CD4-positive, alpha-beta T cell (primary cell): ENCODE measurements around the gene SORT1. TPM values are rescaled to one million over a fixed set of nuclear protein-coding genes. Genes with fewer than 3 reads are reported as not detected.
A peak's percentile ranks its signal among the peaks of the same experiment; 100 is the strongest.

Experiments used
- ATAC-seq: fragments of 200-7000 bp; cut with Tn5 transposase; one replicate; pipeline ENCODE4 v1.10.0; 2022; ENCODE audit warnings: mild to moderate bottlenecking; ENCODE audit not compliant: poor library complexity
- CTCF ChIA-PET: fragments of 350-600 bp; sonication (Branson Sonifier 250); formaldehyde crosslinking; loops from one replicate; lab custom pipeline; 2021; ENCODE audit warnings: antibody characterized with exemption, inconsistent platforms; lab: Charles Lee
- POLR2A ChIA-PET: fragments of 350-600 bp; sonication (Branson Sonifier 250); formaldehyde crosslinking; loops from one replicate; lab custom pipeline; 2021; ENCODE audit warnings: antibody characterized with exemption, inconsistent platforms; lab: Charles Lee
- DNase-seq, 14 experiments: peaks; one replicate each; pipeline ENCODE4 v3.0.0-alpha.2; 2013 to 2020; ENCODE audit warnings: mixed read lengths in 2 of 14
- H3K27ac ChIP-seq, 2 donors: one replicate each; pipeline versions ENCODE4 v1.5.1 to v1.7.0; 2013; ENCODE audit warnings: low read length in 2 of 2, low read depth in 1 of 2, mild to moderate bottlenecking in 1 of 2
- H3K27me3 ChIP-seq, 2 experiments: 1 replicate in 1 of 2; 2 replicates in 1 of 2; pipeline versions ENCODE4 v1.6.1 to v1.7.0; 2013; ENCODE audit warnings: low read length in 2 of 2, control low read depth in 1 of 2, mild to moderate bottlenecking in 1 of 2, moderate library complexity in 1 of 2; ENCODE audit not compliant: insufficient read depth in 2 of 2, control insufficient read depth in 1 of 2
- H3K36me3 ChIP-seq: one replicate; pipeline ENCODE4 v1.6.1; 2013; ENCODE audit warnings: low read length, control low read depth; ENCODE audit not compliant: insufficient read depth
- H3K4me1 ChIP-seq: one replicate; pipeline ENCODE4 v1.6.1; 2013; ENCODE audit warnings: low read length, control low read depth; ENCODE audit not compliant: insufficient read depth
- H3K4me3 ChIP-seq: one replicate; pipeline ENCODE4 v1.5.1; 2013; ENCODE audit warnings: mild to moderate bottlenecking, low read length, moderate library complexity
- H3K9me3 ChIP-seq, 2 experiments: 1 replicate in 1 of 2; 2 replicates in 1 of 2; pipeline versions ENCODE4 v1.6.1 to v1.7.0; 2013; ENCODE audit warnings: low read length in 2 of 2, mild to moderate bottlenecking in 2 of 2, control low read depth in 1 of 2, moderate library complexity in 1 of 2; ENCODE audit not compliant: control insufficient read depth in 1 of 2, insufficient read depth in 1 of 2
- H3K27ac Mint-ChIP-seq: one replicate; pipeline ENCODE4 v1.8.0; 2020; ENCODE audit warnings: mixed read lengths
- H3K27me3 Mint-ChIP-seq: one replicate; pipeline ENCODE4 v1.8.0; 2021; ENCODE audit warnings: mixed read lengths
- H3K36me3 Mint-ChIP-seq: one replicate; pipeline ENCODE4 v1.8.0; 2021; ENCODE audit warnings: low read depth, mixed read lengths
- H3K4me1 Mint-ChIP-seq: one replicate; pipeline ENCODE4 v1.8.0; 2021; ENCODE audit warnings: low read depth, mixed read lengths
- H3K4me3 Mint-ChIP-seq: one replicate; pipeline ENCODE4 v1.8.0; 2020; ENCODE audit warnings: mild to moderate bottlenecking, mixed read lengths
- H3K9me3 Mint-ChIP-seq: one replicate; pipeline ENCODE4 v1.8.0; 2020; ENCODE audit warnings: mixed read lengths
- CTCF ChIP-seq: fragments of 200-600 bp; IDR thresholded peaks from one replicate; pipeline ENCODE4 v1.8.0; 2022; ENCODE audit warnings: antibody characterized with exemption, mild to moderate bottlenecking
- intact Hi-C, 2 experiments: fragments of 100-400 bp; cut with DNase I in 1 of 2; cut with micrococcal nuclease in 1 of 2; formaldehyde crosslinking; loops; one replicate each; pipeline versions ENCODE4 v1.15.1 to v1.9.0; 2023 to 2025; cut with DNase I, micrococcal nuclease
- total RNA-seq, 174 experiments: library from RNA in 2 of 174; stranded (reverse) in 2 of 174; gene quantifications; one replicate each; pipeline ENCODE4 v1.2.3 and lab custom pipeline; 2021 to 2026

SORT1 gene
- total RNA-seq, 2 experiments from 2014 or later, result 0.22 to 0.73 TPM

DNA sequence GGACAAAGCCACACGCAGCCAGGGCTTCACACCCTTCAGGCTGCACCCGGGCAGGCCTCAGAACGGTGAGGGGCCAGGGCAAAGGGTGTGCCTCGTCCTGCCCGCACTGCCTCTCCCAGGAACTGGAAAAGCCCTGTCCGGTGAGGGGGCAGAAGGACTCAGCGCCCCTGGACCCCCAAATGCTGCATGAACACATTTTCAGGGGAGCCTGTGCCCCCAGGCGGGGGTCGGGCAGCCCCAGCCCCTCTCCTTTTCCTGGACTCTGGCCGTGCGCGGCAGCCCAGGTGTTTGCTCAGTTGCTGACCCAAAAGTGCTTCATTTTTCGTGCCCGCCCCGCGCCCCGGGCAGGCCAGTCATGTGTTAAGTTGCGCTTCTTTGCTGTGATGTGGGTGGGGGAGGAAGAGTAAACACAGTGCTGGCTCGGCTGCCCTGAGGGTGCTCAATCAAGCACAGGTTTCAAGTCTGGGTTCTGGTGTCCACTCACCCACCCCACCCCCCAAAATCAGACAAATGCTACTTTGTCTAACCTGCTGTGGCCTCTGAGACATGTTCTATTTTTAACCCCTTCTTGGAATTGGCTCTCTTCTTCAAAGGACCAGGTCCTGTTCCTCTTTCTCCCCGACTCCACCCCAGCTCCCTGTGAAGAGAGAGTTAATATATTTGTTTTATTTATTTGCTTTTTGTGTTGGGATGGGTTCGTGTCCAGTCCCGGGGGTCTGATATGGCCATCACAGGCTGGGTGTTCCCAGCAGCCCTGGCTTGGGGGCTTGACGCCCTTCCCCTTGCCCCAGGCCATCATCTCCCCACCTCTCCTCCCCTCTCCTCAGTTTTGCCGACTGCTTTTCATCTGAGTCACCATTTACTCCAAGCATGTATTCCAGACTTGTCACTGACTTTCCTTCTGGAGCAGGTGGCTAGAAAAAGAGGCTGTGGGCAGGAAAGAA, 122.9 kb downstream of the SORT1 start:
- H3K4me1 ChIP-seq, result peaks cover 6% of the 10 kb centered on the region
- ATAC-seq, result no peak
- no peak overlapping the region for H3K4me3 ChIP-seq
- ChIA-PET POLR2A (no interaction called here), CTCF (no interaction called here)
- no peaks in the 10 kb centered on the region for H3K36me3 Mint-ChIP-seq
- no peaks in the 10 kb centered on the region for H3K27me3 Mint-ChIP-seq
- no peak overlapping the region for H3K27ac ChIP-seq
- H3K4me3 Mint-ChIP-seq, result no peak overlapping the region
- H3K4me1 Mint-ChIP-seq, result no peaks in the 10 kb centered on the region
- H3K36me3 ChIP-seq, result no peaks in the 10 kb centered on the region
- H3K27ac Mint-ChIP-seq, result no peak overlapping the region
- no peaks in the 10 kb centered on the region for H3K9me3 Mint-ChIP-seq
- TF ChIP-seq CTCF, result no peak
- DNase-seq, result no peak
- intact Hi-C loops, result no loop called here
- H3K9me3 ChIP-seq, result no peaks in the 10 kb centered on the region
- H3K27me3 ChIP-seq, result no peaks in the 10 kb centered on the region

DNA sequence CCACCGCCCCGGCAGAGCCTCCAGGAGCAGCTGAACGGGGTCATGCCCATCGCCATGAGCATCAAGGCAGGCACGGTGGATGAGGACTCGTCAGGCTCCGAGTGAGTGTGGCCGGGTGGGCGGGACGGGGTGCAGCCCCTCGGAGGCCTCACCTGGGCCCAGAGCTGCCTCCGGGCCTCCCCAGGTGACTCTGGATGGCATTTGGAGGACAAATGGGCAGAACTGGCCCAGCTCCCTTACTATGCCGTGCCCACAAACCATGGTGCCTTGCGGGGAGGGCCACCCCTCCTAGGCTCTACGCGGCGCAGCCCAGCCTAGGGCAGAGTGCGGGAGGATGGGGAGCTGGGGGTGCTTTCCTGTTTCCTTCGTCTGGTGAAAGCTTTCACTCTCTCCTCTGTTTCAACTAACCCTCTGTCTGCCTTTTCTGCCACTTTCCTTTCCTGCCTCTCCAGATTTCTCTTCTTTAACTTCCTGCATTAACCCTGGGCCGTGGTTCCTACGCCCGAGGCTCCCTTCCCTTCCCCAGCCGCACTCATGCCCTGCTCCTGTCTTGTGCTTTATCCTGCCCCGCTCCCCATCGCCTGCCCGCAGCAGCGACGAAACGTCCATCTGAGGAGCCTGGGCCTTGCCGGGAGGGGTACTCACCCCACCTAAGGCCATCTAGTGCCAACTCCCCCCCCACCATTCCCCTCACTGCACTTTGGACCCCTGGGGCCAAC, 124.0 kb downstream of the SORT1 start:
- H3K4me3 Mint-ChIP-seq, result no peak overlapping the region

More for the DNA sequence above, 124.0 kb downstream of the SORT1 start:
- DNase-seq, result peak in 1 of 14 experiments; percentile 2
- Histone ChIP-seq H3K27me3 (no peaks in the 10 kb centered on the region), H3K9me3 (no peaks in the 10 kb centered on the region), H3K27ac (no peak overlapping the region), H3K36me3 (no peaks in the 10 kb centered on the region), H3K4me1 (peaks cover 6% of the 10 kb centered on the region), H3K4me3 (no peak overlapping the region)
- TF ChIP-seq CTCF, result no peak
- Mint-ChIP-seq H3K4me1 (no peaks in the 10 kb centered on the region), H3K27ac (no peak overlapping the region), H3K27me3 (no peaks in the 10 kb centered on the region), H3K9me3 (no peaks in the 10 kb centered on the region), H3K36me3 (no peaks in the 10 kb centered on the region)
- POLR2A ChIA-PET, result no interaction called here
- no peak for ATAC-seq
- intact Hi-C loops, result no loop called here
- CTCF ChIA-PET, result no interaction called here
